HEK293T (cell line): Measurements from ENCODE around the gene ATP11A.

Experiments
- CTCF ChIA-PET: fragments of 350-600 bp; formaldehyde crosslinking; extraction: SDS; loops from one replicate; lab custom pipeline; 2021; ENCODE audit warnings: antibody characterized with exemption, inconsistent platforms; lab: Yijun Ruan, JAX
- POLR2A ChIA-PET: fragments of 350-600 bp; formaldehyde crosslinking; extraction: SDS; loops from one replicate; lab custom pipeline; 2020; ENCODE audit warnings: antibody characterized with exemption, inconsistent platforms; lab: Yijun Ruan, JAX
- DNase-seq: peaks from one replicate; pipeline ENCODE4 v3.0.0; 2012; ENCODE audit warnings: mixed read lengths; ENCODE audit errors: extremely low spot score
- ARNT ChIP-seq: fragments of 450-650 bp; IDR thresholded peaks from 2 replicates; pipeline ENCODE4 v1.6.1; 2017; ENCODE audit warnings: mild to moderate bottlenecking
- BHLHE40 ChIP-seq: fragments of 450-650 bp; IDR thresholded peaks from 2 replicates; pipeline ENCODE4 v1.6.1; 2016; ENCODE audit warnings: mild to moderate bottlenecking, moderate library complexity, borderline replicate concordance
- CTBP1 ChIP-seq: fragments of 450-650 bp; IDR thresholded peaks from 2 replicates; pipeline ENCODE4 v1.6.1; 2016; ENCODE audit warnings: borderline replicate concordance
- ELF4 ChIP-seq: fragments of 450-650 bp; IDR thresholded peaks from 2 replicates; pipeline ENCODE4 v1.6.1; 2017; ENCODE audit warnings: antibody characterized with exemption
- FOXA1 ChIP-seq: fragments of 450-650 bp; IDR thresholded peaks from 2 replicates; pipeline ENCODE4 v1.6.1; 2016; ENCODE audit warnings: mild to moderate bottlenecking
- FOXK2 ChIP-seq: fragments of 450-650 bp; IDR thresholded peaks from 2 replicates; pipeline ENCODE4 v1.6.1; 2016; ENCODE audit warnings: mild to moderate bottlenecking
- FOXM1 ChIP-seq: fragments of 450-650 bp; IDR thresholded peaks from 2 replicates; pipeline ENCODE4 v1.6.1; 2017; ENCODE audit warnings: mild to moderate bottlenecking, borderline replicate concordance
- HDGF ChIP-seq: fragments of 450-650 bp; IDR thresholded peaks from 2 replicates; pipeline ENCODE4 v1.6.1; 2017; ENCODE audit warnings: antibody characterized with exemption, borderline replicate concordance
- L3MBTL2 ChIP-seq: fragments of 450-650 bp; conservative IDR thresholded peaks from 2 replicates; pipeline ENCODE4 v1.6.1; 2016; ENCODE audit warnings: mild to moderate bottlenecking
- LEF1 ChIP-seq: fragments of 450-650 bp; IDR thresholded peaks from 2 replicates; pipeline ENCODE4 v1.6.1; 2017; ENCODE audit warnings: mild to moderate bottlenecking, borderline replicate concordance
- NFRKB ChIP-seq: fragments of 450-650 bp; IDR thresholded peaks from 2 replicates; pipeline ENCODE4 v1.6.1; 2016; ENCODE audit warnings: mild to moderate bottlenecking, moderate library complexity
- PKNOX1 ChIP-seq: fragments of 450-650 bp; IDR thresholded peaks from 2 replicates; pipeline ENCODE4 v1.6.1; 2016
- SP1 ChIP-seq: fragments of 450-650 bp; IDR thresholded peaks from 2 replicates; pipeline ENCODE4 v1.6.1; 2017
- SUZ12 ChIP-seq: fragments of 450-650 bp; IDR thresholded peaks from 2 replicates; pipeline ENCODE4 v1.6.1; 2016; ENCODE audit warnings: mild to moderate bottlenecking
- TARDBP ChIP-seq: fragments of 450-650 bp; IDR thresholded peaks from 2 replicates; pipeline ENCODE4 v1.6.1; 2016
- ZNF384 ChIP-seq: fragments of 450-650 bp; IDR thresholded peaks from 2 replicates; pipeline ENCODE4 v1.6.1; 2016

The ATP11A gene

GRCh38 chr13:112648101-112648500 lies 41.7 kb upstream of the ATP11A start:
- POLR2A ChIA-PET: no interaction called here
- TF ChIP-seq L3MBTL2: no peak
- TF ChIP-seq SP1: no peak
- TF ChIP-seq FOXK2: no peak
- TF ChIP-seq PKNOX1: no peak
- TF ChIP-seq ZNF384: no peak
- TF ChIP-seq NFRKB: no peak
- no peak for TF ChIP-seq TARDBP
- TF ChIP-seq SUZ12: no peak
- TF ChIP-seq HDGF: no peak
- no peak for TF ChIP-seq CTBP1
- no peak for TF ChIP-seq LEF1
- no peak for TF ChIP-seq ELF4
- TF ChIP-seq ARNT: no peak
- TF ChIP-seq FOXA1: no peak
- CTCF ChIA-PET: no interaction called here
- no peak for DNase-seq

GRCh38 chr13:112648966-112649690 lies 40.7 kb upstream of the ATP11A start:
- no peak for DNase-seq
- CTCF ChIA-PET: interaction anchor here (0.7 kb wide), 1 partner anchor 10 kb away, joined by 3 read pairs; no protein-coding TSS in a partner anchor
- POLR2A ChIA-PET: no interaction called here
- TF ChIP-seq CTBP1 (no peak), PKNOX1 (no peak), ARNT (no peak), SP1 (no peak), FOXM1 (no peak), ELF4 (no peak), L3MBTL2 (no peak), FOXA1 (no peak), ZNF384 (no peak), FOXK2 (no peak), LEF1 (no peak), SUZ12 (no peak), NFRKB (no peak)

DNA sequence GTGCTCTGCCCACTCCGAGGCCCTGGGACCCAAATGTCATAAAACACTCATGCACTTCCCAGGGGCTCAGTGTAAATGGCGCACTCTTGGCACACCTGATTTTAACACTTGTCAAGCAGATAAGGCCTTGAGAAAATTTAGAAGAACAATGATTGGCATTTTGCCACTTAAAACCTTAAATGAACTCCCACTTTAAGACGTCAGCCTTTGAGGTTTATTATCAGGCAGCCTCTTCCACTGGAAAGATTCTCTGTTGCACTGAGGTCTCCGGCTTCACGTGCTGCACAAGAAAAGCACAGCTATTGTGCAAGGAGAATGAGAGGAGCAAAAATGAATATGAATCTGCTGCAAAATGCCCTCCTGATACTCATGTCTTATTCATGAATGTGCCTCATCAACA lies 38.5 kb upstream of the ATP11A start:
- no peak for DNase-seq
- ChIA-PET CTCF (no interaction called here), POLR2A (no interaction called here)
- TF ChIP-seq FOXK2 (no peak), FOXA1 (no peak), L3MBTL2 (no peak), ELF4 (no peak), LEF1 (no peak), NFRKB (no peak), TARDBP (no peak), CTBP1 (no peak), ARNT (no peak), HDGF (no peak), ZNF384 (no peak), SP1 (no peak), BHLHE40 (no peak), SUZ12 (no peak), PKNOX1 (no peak)

DNA sequence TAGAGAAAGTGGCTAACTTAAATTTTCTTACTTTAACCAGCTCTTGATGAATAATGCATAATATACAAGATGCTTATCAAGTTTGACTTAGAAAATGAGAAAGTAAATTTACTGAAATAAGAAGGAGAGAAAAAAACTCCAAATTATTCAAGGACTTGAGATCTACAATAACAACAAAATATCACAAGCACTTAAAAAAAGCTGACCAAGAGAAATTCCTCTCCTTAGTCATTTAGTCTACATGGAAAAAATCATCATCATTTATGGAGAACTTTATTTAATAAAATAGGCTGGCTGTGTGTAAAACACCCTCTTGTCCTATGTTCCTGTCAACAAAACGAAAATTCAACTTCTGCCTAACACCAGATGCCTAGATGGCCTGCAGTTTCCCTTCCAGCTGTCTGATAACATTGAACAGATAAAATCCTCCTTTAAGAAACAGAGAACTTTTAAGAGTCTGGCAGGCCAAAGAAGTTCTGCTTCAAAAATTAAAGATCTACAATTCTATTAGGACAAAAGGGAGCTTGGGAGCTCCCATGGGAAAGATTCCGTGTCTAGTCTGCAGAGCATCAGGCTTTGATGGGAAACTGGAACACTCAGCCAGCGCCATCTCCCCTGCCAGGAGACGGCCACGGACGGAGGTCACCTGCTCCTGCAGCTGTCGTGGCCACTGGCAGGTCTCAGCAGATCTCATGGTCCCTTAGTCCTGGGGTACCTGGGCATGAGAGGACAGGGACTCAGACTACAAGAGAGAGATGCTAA lies 37.9 kb upstream of the ATP11A start:
- DNase-seq: no peak
- TF ChIP-seq SP1 (no peak), ARNT (no peak), TARDBP (no peak), FOXK2 (no peak), NFRKB (no peak), FOXA1 (no peak), L3MBTL2 (no peak)
- ChIA-PET POLR2A (no interaction called here), CTCF (interaction anchor here (1.0 kb wide), 1 partner anchor 11 kb away, joined by 3 read pairs; no protein-coding TSS in a partner anchor)

- ChIA-PET CTCF (interaction anchor here (1.0 kb wide), 1 partner anchor 12 kb away, joined by 3 read pairs; no protein-coding TSS in a partner anchor), POLR2A (no interaction called here)
- DNase-seq: no peak
- no peak for TF ChIP-seq ARNT
- no peak for TF ChIP-seq FOXK2
- no peak for TF ChIP-seq FOXA1
- TF ChIP-seq NFRKB: no peak
- TF ChIP-seq HDGF: no peak
- no peak for TF ChIP-seq FOXM1
- TF ChIP-seq TARDBP: no peak
- TF ChIP-seq L3MBTL2: no peak
- TF ChIP-seq BHLHE40: no peak
Measured at GRCh38 chr13:112652512-112653070, 37.2 kb upstream of the ATP11A start.
